GM21717 (cell line): ENCODE measurements around the gene RPH3AL.
"Not testable (repeated sequence)": the region's sequence is repeated elsewhere in the genome, so short reads cannot be mapped to it uniquely, and the experiment has no call there.

ENCODE experiments used
- ATAC-seq: cut with Tn5 transposase; IDR thresholded peaks from one replicate; pipeline ENCODE4 v1.9.1; 2021; ENCODE audit warnings: mild to moderate bottlenecking, moderate library complexity; ENCODE audit not compliant: unreplicated experiment

RPH3AL gene

GRCh38 chr17:283911-284675, 68.5 kb downstream of the RPH3AL start:
- no peak for ATAC-seq

DNA sequence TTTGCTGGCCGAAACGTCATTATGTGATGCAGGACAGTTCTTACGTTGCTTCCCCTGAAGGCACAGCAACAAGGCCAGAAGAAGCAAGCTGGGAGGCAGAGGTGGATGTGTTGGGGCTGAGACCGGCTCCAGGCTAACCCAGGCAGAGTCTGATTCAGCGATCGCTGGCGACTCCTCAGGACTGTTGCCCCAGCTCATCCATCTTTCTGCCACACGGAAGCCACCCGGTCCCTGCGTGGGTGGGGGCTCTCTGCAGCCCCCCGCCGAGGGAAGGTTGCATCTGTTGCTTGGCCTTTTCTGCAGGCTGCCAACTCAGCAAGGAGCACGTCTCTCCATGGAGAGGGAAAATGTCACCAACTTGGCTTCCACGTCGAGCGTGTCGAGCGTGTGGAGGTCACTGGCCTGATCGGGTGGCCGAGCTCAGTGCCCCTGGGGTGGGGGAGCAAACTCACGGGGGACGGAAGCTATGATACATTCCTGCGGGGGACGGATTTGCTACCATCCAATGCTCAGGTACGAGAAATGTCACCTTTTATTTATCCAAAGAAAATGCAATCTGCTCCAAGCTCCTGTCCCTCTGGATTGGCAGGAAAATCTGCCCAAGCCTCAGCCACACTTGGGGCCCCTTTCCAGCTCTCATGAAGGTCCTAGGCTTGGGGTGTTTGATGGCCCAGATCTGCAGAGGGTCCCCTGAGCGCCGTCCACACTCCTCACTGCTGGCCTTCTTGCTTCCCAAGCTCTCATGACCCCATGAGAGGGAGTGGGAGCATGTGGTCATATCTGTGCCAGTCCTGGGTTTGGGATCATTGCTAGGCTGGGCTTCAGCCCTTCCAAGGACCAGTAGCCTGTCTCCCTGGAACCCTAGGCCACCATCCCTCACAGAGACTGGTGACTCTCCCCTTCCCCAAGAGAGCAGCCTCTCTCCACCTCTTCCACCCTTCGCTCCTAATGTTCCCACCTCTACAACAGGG, 69.4 kb downstream of the RPH3AL start:
- no peak for ATAC-seq

- ATAC-seq = no peak
Measured at GRCh38 chr17:282000-282911, 70.4 kb downstream of the RPH3AL start.

GRCh38 chr17:281365-281999, 71.1 kb downstream of the RPH3AL start:
- no peak for ATAC-seq

- ATAC-seq = no peak
Measured at GRCh38 chr17:280901-281300, 71.7 kb downstream of the RPH3AL start.

- no peak for ATAC-seq
Measured at GRCh38 chr17:280216-280615, 72.4 kb downstream of the RPH3AL start.

GRCh38 chr17:279776-280175, 72.8 kb downstream of the RPH3AL start:
- no peak for ATAC-seq

GRCh38 chr17:279331-279730, 73.3 kb downstream of the RPH3AL start:
- no peak for ATAC-seq

DNA sequence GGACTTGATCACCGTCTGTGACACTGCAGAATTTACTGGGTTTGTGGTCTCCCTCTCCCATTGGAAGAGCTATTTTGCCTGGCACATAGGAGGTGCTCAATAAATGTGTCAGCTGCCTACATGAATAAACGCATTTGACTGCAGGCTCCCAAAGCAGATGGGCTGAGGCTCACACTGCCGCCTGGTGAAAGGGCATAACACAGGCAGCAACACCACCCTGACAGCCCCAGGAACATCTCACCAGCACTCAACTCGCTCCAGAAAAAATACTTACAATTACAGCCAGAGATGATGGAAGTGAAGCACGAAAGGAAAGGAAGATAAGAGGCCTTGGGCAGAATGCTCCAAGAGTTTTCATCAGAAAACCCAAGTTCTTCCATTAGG, 73.9 kb downstream of the RPH3AL start:
- no peak for ATAC-seq

- ATAC-seq = no peak
Measured at GRCh38 chr17:278055-278675, 74.4 kb downstream of the RPH3AL start.

DNA sequence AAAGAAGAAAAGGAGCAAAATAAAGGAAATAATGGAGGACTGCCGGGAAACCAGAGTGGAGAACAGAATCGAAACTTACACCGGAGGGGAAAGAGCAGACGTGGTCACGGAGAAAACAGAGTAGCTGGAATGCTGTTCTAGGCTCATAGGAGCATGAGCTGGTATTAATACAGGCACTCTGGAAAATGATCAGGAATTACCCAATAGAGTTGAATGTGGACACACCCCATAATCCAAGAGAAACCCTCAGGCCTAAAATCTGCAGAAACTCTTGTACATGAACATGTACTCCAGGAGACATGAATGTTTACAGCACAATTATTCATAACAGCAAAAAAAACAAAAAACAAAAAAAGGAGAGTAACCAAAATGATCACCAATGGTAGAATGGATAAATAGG, 77.7 kb downstream of the RPH3AL start:
- ATAC-seq = no peak

GRCh38 chr17:273981-274832, 78.4 kb downstream of the RPH3AL start:
- no peak for ATAC-seq

- not testable (repeated sequence) for ATAC-seq
Measured at GRCh38 chr17:272856-273255, 79.8 kb downstream of the RPH3AL start.

DNA sequence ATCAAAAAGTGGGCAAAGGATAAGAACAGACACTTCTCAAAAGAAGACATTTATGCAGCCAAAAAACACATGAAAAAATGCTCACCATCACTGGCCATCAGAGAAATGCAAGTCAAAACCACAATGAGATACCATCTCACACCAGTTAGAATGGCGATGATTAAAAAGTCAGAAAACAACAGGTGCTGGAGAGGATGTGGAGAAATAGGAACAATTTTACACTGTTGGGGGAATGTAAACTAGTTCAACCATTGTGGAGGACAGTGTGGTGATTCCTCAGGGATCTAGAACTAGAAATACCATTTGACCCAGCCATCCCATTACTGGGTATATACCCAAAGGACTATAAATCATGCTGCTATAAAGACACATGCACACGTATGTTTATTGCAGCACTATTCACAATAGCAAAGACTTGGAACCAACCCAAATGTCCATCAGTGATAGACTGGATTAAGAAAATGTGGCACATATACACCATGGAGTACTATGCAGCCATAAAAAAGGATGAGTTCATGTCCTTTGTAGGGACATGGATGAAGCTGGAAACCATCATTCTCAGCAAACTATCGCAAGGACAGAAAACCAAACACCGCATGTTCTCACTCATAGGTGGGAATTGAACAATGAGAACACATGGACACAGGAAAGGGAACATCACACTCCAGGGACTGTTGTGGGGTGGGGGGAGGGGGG, 80.5 kb downstream of the RPH3AL start:
- ATAC-seq = not testable (repeated sequence)

DNA sequence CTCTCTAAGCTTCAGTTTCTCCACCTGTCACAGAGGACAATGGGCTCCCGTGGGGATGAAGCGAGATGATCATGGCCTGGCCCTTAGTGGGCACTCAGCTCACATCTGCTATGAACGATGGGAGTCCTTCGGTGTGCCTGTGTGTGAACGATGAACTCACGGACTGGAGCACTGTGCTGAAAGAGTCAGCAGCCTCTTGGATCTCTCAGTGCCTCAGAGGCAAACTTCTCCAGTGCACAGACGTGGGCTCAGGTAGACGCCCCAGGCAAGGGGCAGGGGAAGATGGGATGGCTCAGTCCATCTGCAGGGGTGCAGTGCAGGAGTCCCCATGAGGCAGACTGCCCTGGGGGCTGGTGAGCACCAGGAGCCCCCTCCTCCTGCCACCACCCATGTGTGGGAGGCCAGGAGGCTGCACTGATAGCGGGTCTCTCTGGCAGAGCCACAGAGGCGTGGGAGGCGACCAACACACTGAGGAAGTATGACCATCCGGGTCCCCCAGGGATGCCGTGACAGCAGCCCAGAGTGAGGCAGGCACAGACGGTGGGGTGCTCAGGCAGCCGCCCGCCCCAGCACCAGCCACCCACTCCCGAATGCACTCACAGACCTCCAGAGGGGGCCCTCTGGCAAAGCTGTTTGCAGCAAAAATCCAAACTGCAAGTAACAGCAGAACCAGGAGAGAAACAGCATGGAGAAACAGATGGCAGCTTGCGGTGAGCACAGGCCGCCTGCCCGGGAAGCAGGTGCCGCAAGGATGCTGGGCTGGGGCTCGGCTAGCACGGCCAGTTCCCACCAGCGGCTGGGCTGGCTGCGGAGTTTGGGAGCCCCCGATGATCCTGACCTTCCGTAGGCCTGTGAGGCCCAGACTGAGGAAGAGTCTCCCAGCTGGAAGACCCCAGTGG, 82.7 kb downstream of the RPH3AL start:
- ATAC-seq = no peak

DNA sequence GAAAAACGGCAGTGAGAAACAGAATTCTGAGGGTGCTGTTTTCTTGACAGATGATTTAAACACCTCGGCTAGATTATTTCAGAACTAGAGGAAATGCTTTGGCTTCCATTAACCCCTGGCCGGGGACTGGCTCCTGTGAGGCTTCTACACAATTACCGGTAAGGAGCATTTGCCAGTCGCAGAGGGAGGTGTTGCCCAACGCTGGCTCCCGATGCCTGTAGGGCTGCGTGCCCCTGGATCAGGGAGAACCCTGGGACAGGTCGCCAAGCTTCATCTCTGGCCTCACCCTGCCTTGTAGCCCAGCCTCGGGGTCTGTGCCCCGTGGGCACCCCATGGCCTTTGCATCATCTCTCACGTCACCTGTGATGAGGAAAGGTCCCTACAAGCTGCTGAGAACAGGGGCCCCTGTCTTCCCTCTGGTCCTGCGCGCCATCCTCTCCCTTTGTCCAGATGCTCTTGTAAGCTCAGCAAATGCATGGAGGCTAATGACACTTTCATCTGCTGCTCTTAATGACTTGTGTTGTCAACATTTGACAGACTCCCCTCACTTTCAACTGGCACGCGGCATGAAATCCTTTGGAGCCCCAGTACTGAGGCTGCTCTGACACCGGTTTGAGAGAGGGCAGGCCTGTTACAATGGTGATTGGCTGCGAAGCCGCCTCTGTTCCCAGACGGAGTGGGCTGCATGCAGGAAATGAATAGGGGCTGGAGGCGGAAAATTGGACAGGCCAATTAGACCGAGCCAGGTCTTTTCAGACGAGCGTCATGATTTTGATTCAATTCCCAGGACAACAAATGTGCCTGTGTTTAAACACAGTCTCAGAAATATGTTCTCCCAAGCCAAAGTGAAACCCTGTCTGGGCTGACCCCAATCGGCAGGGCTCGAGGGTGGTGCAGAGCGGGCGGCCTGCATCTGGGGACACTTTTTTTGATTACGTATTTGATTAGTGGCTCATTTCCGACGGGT, 85.6 kb downstream of the RPH3AL start:
- ATAC-seq = no peak
